SJCRH30 (cell line): ENCODE data around the gene LRRC37B. TPM values are rescaled to one million over a fixed set of nuclear protein-coding genes. Genes with fewer than 3 reads are reported as not detected.
"Not testable (repeated sequence)": the region's sequence is repeated elsewhere in the genome, so short reads cannot be mapped to it uniquely, and the experiment has no call there.

ENCODE experiments used
- DNase-seq, 2 experiments: peaks; one replicate each; pipeline ENCODE4 v3.0.0-alpha.2; 2015 to 2020
- H3K27ac ChIP-seq: fragments of 250-450 bp; sonication (Bioruptor Pico); 2 replicates; pipeline ENCODE4 v1.5.1; 2020; ENCODE audit warnings: mild to moderate bottlenecking, moderate library complexity
- H3K27me3 ChIP-seq: fragments of 250-450 bp; sonication (Bioruptor Pico); 2 replicates; pipeline ENCODE4 v1.5.1; 2020; ENCODE audit warnings: mild to moderate bottlenecking, moderate library complexity
- H3K36me3 ChIP-seq: fragments of 250-450 bp; sonication (Bioruptor Pico); 2 replicates; pipeline ENCODE4 v1.5.1; 2020; ENCODE audit warnings: mild to moderate bottlenecking, moderate library complexity
- H3K4me1 ChIP-seq: fragments of 250-450 bp; sonication (Bioruptor Pico); 2 replicates; pipeline ENCODE4 v1.5.1; 2020; ENCODE audit warnings: mild to moderate bottlenecking, moderate library complexity
- H3K4me3 ChIP-seq: fragments of 250-450 bp; sonication (Bioruptor Pico); 2 replicates; pipeline ENCODE4 v1.5.1; 2020; ENCODE audit warnings: mild to moderate bottlenecking, moderate library complexity
- H3K9me3 ChIP-seq: fragments of 250-450 bp; sonication (Bioruptor Pico); replicated peaks from 2 replicates; pipeline ENCODE4 v1.5.1; 2020; ENCODE audit warnings: mild to moderate bottlenecking, moderate library complexity
- total RNA-seq: library from RNA; depleted of rRNA; stranded (reverse); fragments of >200 nt; shearing (Covaris generic); gene quantifications from 2 replicates; pipeline ENCODE4 v1.2.3, GENCODE V29; 2014; rRNA removed

Gene LRRC37B
- total RNA-seq, 1 experiment from 2014 or later = 13.2 TPM

DNA sequence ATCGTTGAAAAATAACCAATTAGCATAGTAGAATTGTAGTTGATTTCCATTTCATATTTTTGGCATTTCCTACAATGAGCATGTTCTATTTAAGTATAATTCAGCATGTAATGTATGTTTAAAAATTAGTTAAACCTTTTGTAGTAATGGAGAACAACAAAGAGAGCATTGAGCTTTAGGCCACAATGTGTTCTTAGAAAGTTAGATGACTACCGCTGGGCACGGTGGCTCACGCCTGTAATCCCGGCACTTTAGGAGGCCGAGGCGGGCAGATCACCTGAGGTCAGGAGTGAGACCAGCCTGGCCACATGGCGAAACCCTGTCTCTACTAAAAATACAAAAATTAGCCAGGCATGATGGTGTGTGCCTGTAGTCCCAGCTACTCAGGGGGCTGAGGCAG is 93.1 kb downstream of the LRRC37B start:
- not testable (repeated sequence) for H3K9me3 ChIP-seq, H3K4me1 ChIP-seq, H3K36me3 ChIP-seq, DNase-seq, H3K4me3 ChIP-seq, H3K27me3 ChIP-seq, H3K27ac ChIP-seq

GRCh38 chr17:32100971-32101631 is 93.9 kb downstream of the LRRC37B start:
- H3K27me3 ChIP-seq = no peaks in the 10 kb centered on the region
- no peak overlapping the region for H3K27ac ChIP-seq
- H3K9me3 ChIP-seq = 0 out of 2 replicates have a peak, but pooled peaks cover 2% of the 10 kb centered on the region
- H3K4me1 ChIP-seq = no peaks in the 10 kb centered on the region
- no peak overlapping the region for H3K4me3 ChIP-seq
- H3K36me3 ChIP-seq = no peaks in the 10 kb centered on the region
- no peak for DNase-seq

GRCh38 chr17:32102172-32102571 is 95.0 kb downstream of the LRRC37B start:
- H3K27me3 ChIP-seq = no peaks in the 10 kb centered on the region; the same call in 1 of the 2 replicates
- no peaks in the 10 kb centered on the region for H3K36me3 ChIP-seq
- H3K4me1 ChIP-seq = no peaks in the 10 kb centered on the region
- H3K9me3 ChIP-seq = peaks cover 2% of the 10 kb centered on the region; the same call in 1 of the 2 replicates
- DNase-seq = no peak
- H3K4me3 ChIP-seq = no peak overlapping the region
- no peak overlapping the region for H3K27ac ChIP-seq

DNA sequence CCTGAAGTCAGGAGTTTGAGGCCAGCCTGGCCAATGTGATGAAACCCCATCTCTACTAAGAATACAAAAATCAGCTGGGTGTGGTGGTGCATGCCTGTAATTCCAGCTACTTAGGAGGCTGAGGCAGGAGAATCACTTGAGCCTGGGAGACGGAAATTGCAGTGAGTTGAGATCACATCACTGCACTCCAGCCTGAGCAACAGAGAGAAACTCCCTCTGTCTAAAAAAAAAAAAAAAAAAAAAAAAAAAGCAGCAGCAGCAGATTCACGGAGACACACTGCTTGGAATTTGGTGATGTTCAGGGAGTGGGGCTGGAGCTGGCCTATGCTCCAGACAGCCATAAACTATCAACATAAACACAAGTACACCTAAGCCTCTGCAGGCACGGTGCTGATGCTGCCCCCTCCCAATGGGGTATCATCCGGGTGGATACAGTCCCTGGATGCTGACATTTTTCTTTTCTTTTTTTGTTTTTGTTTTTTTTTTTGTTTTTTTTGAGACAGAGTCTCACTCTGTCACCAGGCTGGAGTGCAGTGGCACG is 95.5 kb downstream of the LRRC37B start:
- H3K27ac ChIP-seq = no peak overlapping the region
- DNase-seq = no peak

More for the DNA sequence above, 95.5 kb downstream of the LRRC37B start:
- H3K27me3 ChIP-seq = no peaks in the 10 kb centered on the region; the same call in 1 of the 2 replicates
- H3K4me1 ChIP-seq = no peaks in the 10 kb centered on the region
- H3K36me3 ChIP-seq = no peaks in the 10 kb centered on the region
- H3K9me3 ChIP-seq = peaks cover 2% of the 10 kb centered on the region; the same call in 1 of the 2 replicates
- no peak overlapping the region for H3K4me3 ChIP-seq

Other genes with a start within 250 kb of the LRRC37B start
- gene COPRS, start 148.1 kb upstream of the LRRC37B start, total RNA-seq = 94.7 and 95.5 TPM in 2 replicates
- 70.9 and 81.6 TPM in 2 replicates for gene UTP6, start 105.7 kb upstream of the LRRC37B start, total RNA-seq
- 47.0 and 55.5 TPM in 2 replicates for gene SUZ12, start 70.4 kb upstream of the LRRC37B start, total RNA-seq
- 48.9 and 49.2 TPM in 2 replicates for gene RHOT1, start 135.1 kb downstream of the LRRC37B start, total RNA-seq